ENCODE data around the gene RALGPS2. TPM values are rescaled to one million over a fixed set of nuclear protein-coding genes. Genes with fewer than 3 reads are reported as not detected.
A peak's percentile ranks its signal among the peaks of the same experiment; 100 is the strongest.

RALGPS2 gene
- total and polyA plus RNA-seq, 2 of the 13 experiments (the other 11 are each of a cell fraction or from before 2014, with no cell fraction given): 15.6 to 36.0 TPM

DNA sequence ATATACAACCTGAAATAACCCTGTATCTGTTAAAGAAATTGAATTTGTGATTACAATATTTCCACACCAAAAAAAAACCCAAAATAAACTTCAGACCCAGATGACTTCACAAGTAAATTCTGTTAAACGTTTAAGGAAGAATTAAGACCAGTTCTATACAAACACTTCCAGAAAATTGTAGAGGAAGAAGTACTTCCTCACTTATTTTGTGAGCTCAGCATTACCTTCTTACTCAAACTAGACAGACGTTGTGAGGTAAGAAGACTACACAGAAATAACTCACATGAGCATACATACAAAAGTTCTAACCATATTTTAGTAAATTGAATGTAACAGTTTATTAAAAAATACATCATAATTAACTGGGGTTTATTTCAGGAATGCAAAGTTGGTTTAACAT is 18.8 kb downstream of the RALGPS2 start:
- Histone ChIP-seq H3K4me2 (ENCODE audit: low read depth, low read length) (no peak overlapping the region), H3K4me1 (ENCODE audit: insufficient read depth, low read length) (peaks cover 38% of the 10 kb centered on the region), H4K20me1 (ENCODE audit: insufficient read depth, low read length) (no peaks in the 10 kb centered on the region), H3K79me2 (ENCODE audit: insufficient read depth, low read length) (peaks cover 4% of the 10 kb centered on the region), H3K27me3 (ENCODE audit: control insufficient read depth in 1 of 2, insufficient read depth in 2 of 2, low read length in 2 of 2) (no peaks in the 10 kb centered on the region), H3K9ac (ENCODE audit: insufficient read depth, low read depth, low read length) (no peak overlapping the region), H3K36me3 (replicated peaks in 1 of 2; ENCODE audit: control insufficient read depth in 1 of 2, insufficient read depth in 2 of 2, low read length in 2 of 2) (peaks cover 2 to 14% of the 10 kb centered on the region in 2 experiments; a peak in 2 of 5 replicates), H3K4me3 (replicated peaks in 1 of 3; ENCODE audit: insufficient read depth in 1 of 3, low read depth in 2 of 3, low read length in 3 of 3) (no peak overlapping the region), H3K9me3 (ENCODE audit: low read length) (0 out of 2 replicates have a peak, but pooled peaks cover 6% of the 10 kb centered on the region), H2AFZ (ENCODE audit: low read length) (no peak overlapping the region), H3K27ac (ENCODE audit: extremely low read length, insufficient read depth, low read length) (peak overlapping the region; percentile 26)
- CTCF ChIA-PET (ENCODE audit: low intra/inter-chr PET ratio, low total read pairs): no interaction called here
- DNase-seq (ENCODE audit: low spot score): no peak
- intact Hi-C loops (cut with micrococcal nuclease; ENCODE audit: unreplicated experiment) (no loop called here), in situ Hi-C loops (cut with HindIII; ENCODE audit: extremely low pct_ligation_motif_present, low pct_unique_long_range_greater_than_20kb) (loop anchor here (25.0 kb wide), 1 partner anchor 432 kb away; no protein-coding TSS in a partner anchor)
- TF ChIP-seq ZIK1 (CRISPR knock-in tag; IDR thresholded peaks at IDR 0.05; ENCODE audit: borderline replicate concordance, low read depth) (no peak), SNAPC5 (CRISPR knock-in tag; IDR thresholded peaks at IDR 0.05; ENCODE audit: borderline replicate concordance) (no peak), ZNF781 (CRISPR knock-in tag; IDR thresholded peaks at IDR 0.05; ENCODE audit: borderline replicate concordance, not compliant biosample characterization) (no peak), RXRB (CRISPR knock-in tag; IDR thresholded peaks at IDR 0.05; ENCODE audit: borderline replicate concordance) (no peak), CREB3 (CRISPR knock-in tag; IDR thresholded peaks at IDR 0.05) (no peak), RFX1 (IDR thresholded peaks at IDR 0.05) (no peak), NAIF1 (CRISPR knock-in tag; IDR thresholded peaks at IDR 0.05; ENCODE audit: borderline replicate concordance) (no peak), SMAD9 (CRISPR knock-in tag; IDR thresholded peaks at IDR 0.05) (no peak), SMARCE1 (IDR thresholded peaks at IDR 0.05; ENCODE audit: borderline replicate concordance) (no peak), KDM4B (CRISPR knock-in tag; IDR thresholded peaks at IDR 0.05) (no peak), PHF21A (CRISPR knock-in tag; IDR thresholded peaks at IDR 0.05) (no peak), ZFP36L2 (CRISPR knock-in tag; IDR thresholded peaks at IDR 0.05) (no peak)
- TF ChIP-seq, protein P1, sequence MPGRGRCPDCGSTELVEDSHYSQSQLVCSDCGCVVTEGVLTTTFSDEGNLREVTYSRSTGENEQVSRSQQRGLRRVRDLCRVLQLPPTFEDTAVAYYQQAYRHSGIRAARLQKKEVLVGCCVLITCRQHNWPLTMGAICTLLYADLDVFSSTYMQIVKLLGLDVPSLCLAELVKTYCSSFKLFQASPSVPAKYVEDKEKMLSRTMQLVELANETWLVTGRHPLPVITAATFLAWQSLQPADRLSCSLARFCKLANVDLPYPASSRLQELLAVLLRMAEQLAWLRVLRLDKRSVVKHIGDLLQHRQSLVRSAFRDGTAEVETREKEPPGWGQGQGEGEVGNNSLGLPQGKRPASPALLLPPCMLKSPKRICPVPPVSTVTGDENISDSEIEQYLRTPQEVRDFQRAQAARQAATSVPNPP (CRISPR knock-in tag; IDR thresholded peaks at IDR 0.05): no peak
- WGBS (ENCODE audit: low lambda C conversion rate): 86% methylated on average over 2 of the region's 2 CpGs
- BruUV-seq (replicated peaks): no TSS peak
- POLR2A ChIA-PET: no interaction called here
- no peak for FAIRE-seq
- no peak for ATAC-seq

All from HepG2 (cell line).